Endodermal cell (in vitro differentiated cells): ENCODE data around the gene LSM14B. TPM values are rescaled to one million over a fixed set of nuclear protein-coding genes. Genes with fewer than 3 reads are reported as not detected.

Experiments
- DNase-seq: peaks from one replicate; pipeline ENCODE4 v3.0.0-alpha.2; 2017
- H3K27ac ChIP-seq: 2 replicates; pipeline ENCODE4 v1.5.1; 2013; ENCODE audit warnings: mild to moderate bottlenecking, low read depth, low read length, moderate library complexity
- H3K27me3 ChIP-seq: 2 replicates; pipeline ENCODE4 v1.6.1; 2013; ENCODE audit warnings: mild to moderate bottlenecking, low read length, moderate library complexity; ENCODE audit not compliant: insufficient read depth, control insufficient read depth, poor library complexity, severe bottlenecking
- H3K36me3 ChIP-seq: 2 replicates; pipeline ENCODE4 v1.7.0; 2013; ENCODE audit warnings: mild to moderate bottlenecking, low read length, moderate library complexity; ENCODE audit not compliant: control insufficient read depth, insufficient read depth
- H3K4me1 ChIP-seq: one replicate; pipeline ENCODE4 v1.7.0; 2013; ENCODE audit warnings: low read length; ENCODE audit not compliant: control insufficient read depth, insufficient read depth
- H3K4me3 ChIP-seq: 2 replicates; pipeline ENCODE4 v1.5.1; 2013; ENCODE audit warnings: mild to moderate bottlenecking, low read length, moderate library complexity
- H3K9ac ChIP-seq: 2 replicates; pipeline ENCODE4 v1.6.1; 2013; ENCODE audit warnings: mild to moderate bottlenecking, low read length, moderate library complexity; ENCODE audit not compliant: poor library complexity, severe bottlenecking; ENCODE audit errors: extremely low read depth
- H3K9me3 ChIP-seq: 2 replicates; pipeline ENCODE4 v1.6.1; 2013; ENCODE audit warnings: mild to moderate bottlenecking, low read length, moderate library complexity; ENCODE audit not compliant: control insufficient read depth
- H3K27ac Mint-ChIP-seq: 2 replicates; pipeline ENCODE4 v1.8.0; 2020; ENCODE audit warnings: mixed read lengths
- H3K27me3 Mint-ChIP-seq: 2 replicates; pipeline ENCODE4 v1.8.0; 2021; ENCODE audit warnings: mild to moderate bottlenecking, mixed read lengths; ENCODE audit not compliant: insufficient read depth
- H3K36me3 Mint-ChIP-seq: 2 replicates; pipeline ENCODE4 v1.8.0; 2020; ENCODE audit warnings: low read depth, mixed read lengths
- H3K4me1 Mint-ChIP-seq: 2 replicates; pipeline ENCODE4 v1.8.0; 2020; ENCODE audit warnings: mixed read lengths
- H3K4me3 Mint-ChIP-seq: 2 replicates; pipeline ENCODE4 v1.8.0; 2020; ENCODE audit warnings: mild to moderate bottlenecking, moderate library complexity, mixed read lengths
- H3K9me3 Mint-ChIP-seq: 2 replicates; pipeline ENCODE4 v1.8.0; 2020; ENCODE audit warnings: mild to moderate bottlenecking, mixed read lengths
- CTCF ChIP-seq: fragments of 200-600 bp; sonication (generic); conservative IDR thresholded peaks from 2 replicates; pipeline ENCODE4 v1.5.0; 2021; ENCODE audit warnings: antibody characterized with exemption, mild to moderate bottlenecking
- WGBS, 2 experiments: methylation state at CpG; one replicate each; pipeline versions ENCODE4 v1.1.5 to v1.1.7; 2013; ENCODE audit warnings: missing lambda C conversion rate in 2 of 2, mixed read lengths in 1 of 2; ENCODE audit not compliant: insufficient coverage in 1 of 2, insufficient read length in 1 of 2; 5-methylcytosine and 5-hydroxymethylcytosine counted together
- total RNA-seq, 2 donors: library from RNA; stranded (reverse); fragmentation: NEBNext Ultra II Directional in 1 of 2; extraction: Animal tissue kit (Norgen Biotek cat#: 25700) in 1 of 2; gene quantifications; 2 replicates in 1 of 2; 3 replicates in 1 of 2; pipeline ENCODE4 v1.2.1, GENCODE V29; 2021

LSM14B gene
- total RNA-seq, 2 donors from 2014 or later, result 89.1 to 91.1 TPM

GRCh38 chr20:62123450-62124118, 1.3 kb downstream of the LSM14B start:
- H3K4me3 ChIP-seq, result peak overlapping the region; percentile 92
- no peaks in the 10 kb centered on the region for H3K27me3 ChIP-seq
- Mint-ChIP-seq H3K27ac (peak overlapping the region; percentile 61), H3K36me3 (peaks cover 46% of the 10 kb centered on the region), H3K4me1 (peaks cover 14% of the 10 kb centered on the region), H3K27me3 (peaks cover 2% of the 10 kb centered on the region), H3K4me3 (peak overlapping the region; percentile 75), H3K9me3 (no peaks in the 10 kb centered on the region)
- DNase-seq, result peak; percentile 70
- no peaks in the 10 kb centered on the region for H3K9me3 ChIP-seq
- TF ChIP-seq CTCF, result peak; percentile 52
- peak overlapping the region; percentile 85 for H3K27ac ChIP-seq
- H3K4me1 ChIP-seq, result peaks cover 5% of the 10 kb centered on the region
- peaks cover 46% of the 10 kb centered on the region for H3K36me3 ChIP-seq
- WGBS, 2 experiments, result 41 to 44% methylated on average over 13 to 19 of the region's 19 CpGs
- peak overlapping the region; percentile 66 for H3K9ac ChIP-seq

- H3K4me3 Mint-ChIP-seq, result no peak overlapping the region
- no peak for DNase-seq
- H3K9me3 ChIP-seq, result no peaks in the 10 kb centered on the region
- H3K27me3 ChIP-seq, result no peaks in the 10 kb centered on the region
- WGBS, 2 experiments, result 96 to 97% methylated on average over 16 to 20 of the region's 20 CpGs
- TF ChIP-seq CTCF, result no peak
- H3K27me3 Mint-ChIP-seq, result no peaks in the 10 kb centered on the region
- H3K36me3 ChIP-seq, result peaks cover 72% of the 10 kb centered on the region
- no peaks in the 10 kb centered on the region for H3K9me3 Mint-ChIP-seq
- H3K9ac ChIP-seq, result no peak overlapping the region
- H3K27ac ChIP-seq, result no peak overlapping the region
- peaks cover 13% of the 10 kb centered on the region for H3K4me1 Mint-ChIP-seq
- peaks cover 68% of the 10 kb centered on the region for H3K36me3 Mint-ChIP-seq
- H3K4me3 ChIP-seq, result no peak overlapping the region
- peaks cover 5% of the 10 kb centered on the region for H3K4me1 ChIP-seq
- no peak overlapping the region for H3K27ac Mint-ChIP-seq
Observed at GRCh38 chr20:62126141-62126540, 3.9 kb downstream of the LSM14B start.

GRCh38 chr20:62127799-62128198, 5.5 kb downstream of the LSM14B start:
- no peaks in the 10 kb centered on the region for H3K27me3 ChIP-seq

More at GRCh38 chr20:62127799-62128198, 5.5 kb downstream of the LSM14B start:
- H3K9ac ChIP-seq, result no peak overlapping the region
- peaks cover 12% of the 10 kb centered on the region for H3K4me1 Mint-ChIP-seq
- 91 to 96% methylated on average over 5 to 6 of the region's 6 CpGs for WGBS, 2 experiments
- no peaks in the 10 kb centered on the region for H3K9me3 Mint-ChIP-seq
- no peak overlapping the region for H3K27ac ChIP-seq
- H3K4me3 Mint-ChIP-seq, result no peak overlapping the region
- no peak for DNase-seq
- H3K27me3 Mint-ChIP-seq, result no peaks in the 10 kb centered on the region
- peaks cover 5% of the 10 kb centered on the region for H3K4me1 ChIP-seq
- peaks cover 84% of the 10 kb centered on the region for H3K36me3 Mint-ChIP-seq
- peaks cover 86% of the 10 kb centered on the region for H3K36me3 ChIP-seq
- TF ChIP-seq CTCF, result no peak
- H3K27ac Mint-ChIP-seq, result no peak overlapping the region
- H3K9me3 ChIP-seq, result no peaks in the 10 kb centered on the region
- no peak overlapping the region for H3K4me3 ChIP-seq
